K562 (cell line): Measurements from ENCODE around the gene ZNF429. TPM values are rescaled to one million over a fixed set of nuclear protein-coding genes. Genes with fewer than 3 reads are reported as not detected.

ENCODE experiments used
- CBX1 ChIP-seq: sonication (generic); IDR thresholded peaks from 2 replicates; pipeline ENCODE4 v1.6.1; 2016; ENCODE audit warnings: antibody characterized with exemption, low read depth, mild to moderate bottlenecking
- CBX3 ChIP-seq, 2 experiments: IDR thresholded peaks; 1 replicate in 1 of 2; 2 replicates in 1 of 2; pipeline ENCODE4 v1.6.1; 2012; ENCODE audit warnings: inconsistent platforms in 2 of 2, low read length in 2 of 2, borderline replicate concordance in 1 of 2, control low read depth in 1 of 2
- MCM5 ChIP-seq: fragments of 450-650 bp; IDR thresholded peaks from 2 replicates; pipeline ENCODE4 v1.6.1; 2016; ENCODE audit warnings: low read depth
- MEIS2 ChIP-seq: fragments of 450-650 bp; IDR thresholded peaks from 2 replicates; pipeline ENCODE4 v1.6.1; 2014; ENCODE audit warnings: mild to moderate bottlenecking; ENCODE audit not compliant: partially characterized antibody
- NFE2L1 ChIP-seq: fragments of 450-650 bp; IDR thresholded peaks from 2 replicates; pipeline ENCODE4 v1.6.1; 2016; ENCODE audit warnings: missing genetic modification characterization, low read depth, mild to moderate bottlenecking, missing compliant biosample characterization, moderate library complexity, borderline replicate concordance
- SMARCA4 ChIP-seq: fragments of 450-650 bp; IDR thresholded peaks from 2 replicates; pipeline ENCODE4 v1.6.1; 2016
- TRIM28 ChIP-seq: fragments of 450-650 bp; IDR thresholded peaks from 2 replicates; pipeline ENCODE4 v1.6.1; 2017
- ZEB2 ChIP-seq: fragments of 450-650 bp; IDR thresholded peaks from 2 replicates; pipeline ENCODE4 v1.6.1; 2016
- ZNF668 ChIP-seq: fragments of 250-450 bp; sonication (Bioruptor Pico); IDR thresholded peaks from 2 replicates; pipeline ENCODE4 v1.8.0; 2022; ENCODE audit warnings: mild to moderate bottlenecking, inconsistent platforms
- ZNF699 ChIP-seq: fragments of 250-450 bp; sonication (Bioruptor Pico); IDR thresholded peaks from 2 replicates; pipeline ENCODE4 v1.8.0; 2021; ENCODE audit warnings: mild to moderate bottlenecking, moderate library complexity; ENCODE audit not compliant: insufficient replicate concordance
- ZNF830 ChIP-seq: fragments of 250-450 bp; sonication (Bioruptor Pico); IDR thresholded peaks from 2 replicates; pipeline ENCODE4 v1.5.0; 2021; ENCODE audit warnings: mild to moderate bottlenecking
- polyA plus RNA-seq, 8 experiments: library from polyadenylated mRNA; depleted of rRNA in 4 of 8; stranded (reverse) in 5 of 8; unstranded in 3 of 8; fragments of >200 nt; fragmentation: Nextera tagmentation in 2 of 8; fragmentation: Illumina TruSeq in 1 of 8; extraction: Ambion mirVana in 2 of 8; extraction: Trizol in 1 of 8; gene quantifications; 2 replicates each; pipeline versions ENCODE4 v1.2.1 to v1.2.3, GENCODE V29; 2011 to 2014; ENCODE audit warnings: inconsistent platforms in 1 of 8, missing spikeins in 1 of 8
- total RNA-seq, 7 experiments: library from RNA; depleted of rRNA in 6 of 7; stranded (reverse); fragments of >200 nt in 6 of 7; fragmentation: Illumina TruSeq in 2 of 7; extraction: Trizol in 2 of 7; gene quantifications; 2 replicates each; pipeline versions ENCODE4 v1.2.1 to v1.2.3, GENCODE V29; 2011 to 2021; ENCODE audit warnings: low replicate concordance in 1 of 7
- TF ChIP-seq, protein P1 (sequence below): fragments of 200-800 bp; sonication (Bioruptor generic); IDR thresholded peaks from 2 replicates; pipeline ENCODE4 v1.6.1; 2017; ENCODE audit warnings: missing genetic modification characterization, missing compliant biosample characterization
- TF ChIP-seq, protein P2 (sequence below): fragments of 450-650 bp; IDR thresholded peaks from 2 replicates; pipeline ENCODE4 v1.6.1; 2018; ENCODE audit warnings: mild to moderate bottlenecking, low read depth; ENCODE audit not compliant: partially characterized antibody
- TF ChIP-seq, protein P3 (sequence below), 2 experiments: fragments of 450-650 bp in 1 of 2; IDR thresholded peaks; 2 replicates each; pipeline ENCODE4 v1.6.1; 2011 to 2017; ENCODE audit warnings: low read depth in 2 of 2, antibody characterized with exemption in 1 of 2, borderline replicate concordance in 1 of 2, low read length in 1 of 2, mild to moderate bottlenecking in 1 of 2, mixed read lengths in 1 of 2; ENCODE audit not compliant: control insufficient read depth in 1 of 2

Gene ZNF429
- total and polyA plus RNA-seq, 9 of the 15 experiments (the other 6 are each of a cell fraction or from before 2014, with no cell fraction given) = 11.4 to 24.5 (median 16.3) TPM

GRCh38 chr19:21519488-21519887 lies 14.1 kb downstream of the ZNF429 start (continued):
- TF ChIP-seq CBX1 (0 out of 2 replicates have a peak, but pooled peaks have one; percentile 43), TRIM28 (peak; percentile 92), MEIS2 (peak; percentile 15), ZEB2 (peak; percentile 30; the same call in 1 of the 2 replicates), ZNF668 (no peak), SMARCA4 (no peak), CBX3 (IDR thresholded peaks at IDR 0.05; ENCODE audit: borderline replicate concordance in 1 of 2, low read length in 2 of 2) (peak in 1 of 2 experiments; percentile 92; a peak in 2 of 3 replicates), ZNF699 (no peak), NFE2L1 (tag) (no peak), MCM5 (no peak), ZNF830 (CRISPR knock-in tag) (no peak)
- TF ChIP-seq, protein P1, sequence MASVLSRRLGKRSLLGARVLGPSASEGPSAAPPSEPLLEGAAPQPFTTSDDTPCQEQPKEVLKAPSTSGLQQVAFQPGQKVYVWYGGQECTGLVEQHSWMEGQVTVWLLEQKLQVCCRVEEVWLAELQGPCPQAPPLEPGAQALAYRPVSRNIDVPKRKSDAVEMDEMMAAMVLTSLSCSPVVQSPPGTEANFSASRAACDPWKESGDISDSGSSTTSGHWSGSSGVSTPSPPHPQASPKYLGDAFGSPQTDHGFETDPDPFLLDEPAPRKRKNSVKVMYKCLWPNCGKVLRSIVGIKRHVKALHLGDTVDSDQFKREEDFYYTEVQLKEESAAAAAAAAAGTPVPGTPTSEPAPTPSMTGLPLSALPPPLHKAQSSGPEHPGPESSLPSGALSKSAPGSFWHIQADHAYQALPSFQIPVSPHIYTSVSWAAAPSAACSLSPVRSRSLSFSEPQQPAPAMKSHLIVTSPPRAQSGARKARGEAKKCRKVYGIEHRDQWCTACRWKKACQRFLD = no peak
- TF ChIP-seq, protein P2, sequence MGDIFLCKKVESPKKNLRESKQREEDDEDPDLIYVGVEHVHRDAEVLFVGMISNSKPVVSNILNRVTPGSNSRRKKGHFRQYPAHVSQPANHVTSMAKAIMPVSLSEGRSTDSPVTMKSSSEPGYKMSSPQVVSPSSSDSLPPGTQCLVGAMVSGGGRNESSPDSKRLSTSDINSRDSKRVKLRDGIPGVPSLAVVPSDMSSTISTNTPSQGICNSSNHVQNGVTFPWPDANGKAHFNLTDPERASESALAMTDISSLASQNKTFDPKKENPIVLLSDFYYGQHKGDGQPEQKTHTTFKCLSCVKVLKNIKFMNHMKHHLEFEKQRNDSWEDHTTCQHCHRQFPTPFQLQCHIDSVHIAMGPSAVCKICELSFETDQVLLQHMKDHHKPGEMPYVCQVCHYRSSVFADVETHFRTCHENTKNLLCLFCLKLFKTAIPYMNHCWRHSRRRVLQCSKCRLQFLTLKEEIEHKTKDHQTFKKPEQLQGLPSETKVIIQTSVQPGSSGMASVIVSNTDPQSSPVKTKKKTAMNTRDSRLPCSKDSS = peak; percentile 68
- TF ChIP-seq, protein P3, sequence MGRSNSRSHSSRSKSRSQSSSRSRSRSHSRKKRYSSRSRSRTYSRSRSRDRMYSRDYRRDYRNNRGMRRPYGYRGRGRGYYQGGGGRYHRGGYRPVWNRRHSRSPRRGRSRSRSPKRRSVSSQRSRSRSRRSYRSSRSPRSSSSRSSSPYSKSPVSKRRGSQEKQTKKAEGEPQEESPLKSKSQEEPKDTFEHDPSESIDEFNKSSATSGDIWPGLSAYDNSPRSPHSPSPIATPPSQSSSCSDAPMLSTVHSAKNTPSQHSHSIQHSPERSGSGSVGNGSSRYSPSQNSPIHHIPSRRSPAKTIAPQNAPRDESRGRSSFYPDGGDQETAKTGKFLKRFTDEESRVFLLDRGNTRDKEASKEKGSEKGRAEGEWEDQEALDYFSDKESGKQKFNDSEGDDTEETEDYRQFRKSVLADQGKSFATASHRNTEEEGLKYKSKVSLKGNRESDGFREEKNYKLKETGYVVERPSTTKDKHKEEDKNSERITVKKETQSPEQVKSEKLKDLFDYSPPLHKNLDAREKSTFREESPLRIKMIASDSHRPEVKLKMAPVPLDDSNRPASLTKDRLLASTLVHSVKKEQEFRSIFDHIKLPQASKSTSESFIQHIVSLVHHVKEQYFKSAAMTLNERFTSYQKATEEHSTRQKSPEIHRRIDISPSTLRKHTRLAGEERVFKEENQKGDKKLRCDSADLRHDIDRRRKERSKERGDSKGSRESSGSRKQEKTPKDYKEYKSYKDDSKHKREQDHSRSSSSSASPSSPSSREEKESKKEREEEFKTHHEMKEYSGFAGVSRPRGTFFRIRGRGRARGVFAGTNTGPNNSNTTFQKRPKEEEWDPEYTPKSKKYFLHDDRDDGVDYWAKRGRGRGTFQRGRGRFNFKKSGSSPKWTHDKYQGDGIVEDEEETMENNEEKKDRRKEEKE (IDR thresholded peaks at IDR 0.05; ENCODE audit: borderline replicate concordance in 1 of 2, control insufficient read depth in 1 of 2, low read depth in 2 of 2, low read length in 1 of 2) = no peak
